ENCODE data around the gene RHOF.
A peak's percentile ranks its signal among the peaks of the same experiment; 100 is the strongest.
"Not testable (repeated sequence)": the region's sequence is repeated elsewhere in the genome, so short reads cannot be mapped to it uniquely, and the experiment has no call there.

RHOF gene

GRCh38 chr12:121774968-121775474 is 18.5 kb downstream of the RHOF start:
- no peak for DNase-seq (ENCODE audit: low spot score)

- peak; percentile 75 for DNase-seq (ENCODE audit: low spot score)
Measured at GRCh38 chr12:121773011-121773777, 20.3 kb downstream of the RHOF start.

- DNase-seq (ENCODE audit: low spot score), result no peak
Measured at GRCh38 chr12:121770813-121771625, 22.5 kb downstream of the RHOF start.

- no peak for DNase-seq (ENCODE audit: low spot score)
Measured at GRCh38 chr12:121770388-121770787, 23.1 kb downstream of the RHOF start.

- no peak for DNase-seq (ENCODE audit: low spot score)
Measured at GRCh38 chr12:121769831-121770301, 23.6 kb downstream of the RHOF start.

- no peak for DNase-seq (ENCODE audit: low spot score)
Measured at GRCh38 chr12:121769297-121769830, 24.1 kb downstream of the RHOF start.

- peak; percentile 88 for DNase-seq (ENCODE audit: low spot score)
Measured at GRCh38 chr12:121767525-121768016, 25.9 kb downstream of the RHOF start.

GRCh38 chr12:121766290-121767039 is 27.0 kb downstream of the RHOF start:
- DNase-seq (ENCODE audit: low spot score), result no peak

- DNase-seq (ENCODE audit: low spot score), result no peak
Measured at GRCh38 chr12:121765573-121765972, 27.9 kb downstream of the RHOF start.

GRCh38 chr12:121764808-121765207 is 28.7 kb downstream of the RHOF start:
- no peak for DNase-seq (ENCODE audit: low spot score)

GRCh38 chr12:121762269-121762668 is 31.2 kb downstream of the RHOF start:
- DNase-seq (ENCODE audit: low spot score), result no peak

- DNase-seq (ENCODE audit: low spot score), result not testable (repeated sequence)
Measured at GRCh38 chr12:121758536-121758935, 35.0 kb downstream of the RHOF start.

GRCh38 chr12:121755591-121755990 is 37.9 kb downstream of the RHOF start:
- DNase-seq (ENCODE audit: low spot score), result no peak

GRCh38 chr12:121754836-121755235 is 38.7 kb downstream of the RHOF start:
- no peak for DNase-seq (ENCODE audit: low spot score)

- DNase-seq (ENCODE audit: low spot score), result peak; percentile 92
Measured at GRCh38 chr12:121753844-121754264, 39.6 kb downstream of the RHOF start.

- DNase-seq (ENCODE audit: low spot score), result no peak
Measured at GRCh38 chr12:121751749-121752351, 41.6 kb downstream of the RHOF start.

GRCh38 chr12:121751034-121751433 is 42.5 kb downstream of the RHOF start:
- no peak for DNase-seq (ENCODE audit: low spot score)

- no peak for DNase-seq (ENCODE audit: low spot score)
Measured at GRCh38 chr12:121750507-121750955, 43.0 kb downstream of the RHOF start.

- DNase-seq (ENCODE audit: low spot score), result no peak
Measured at GRCh38 chr12:121749267-121749666, 44.2 kb downstream of the RHOF start.

GRCh38 chr12:121748571-121749265 is 44.8 kb downstream of the RHOF start:
- no peak for DNase-seq (ENCODE audit: low spot score)

- DNase-seq (ENCODE audit: low spot score), result no peak
Measured at GRCh38 chr12:121748218-121748570, 45.3 kb downstream of the RHOF start.
